GM12878 (cell line): ENCODE results near the gene NLGN1. TPM values are rescaled to one million over a fixed set of nuclear protein-coding genes. Genes with fewer than 3 reads are reported as not detected.

Experiments
- ATAC-seq: fragments of 200-7000 bp; cut with Tn5 transposase; 3 replicates; pipeline ENCODE4 v1.9.1; 2020; ENCODE audit warnings: mild to moderate bottlenecking, moderate library complexity
- BruUV-seq: library from RNA; stranded (reverse); fragments of 400-500 nt; replicated peaks from 2 replicates; lab custom pipeline; 2021; lab: Mats Ljungman, UMichigan
- CTCF ChIA-PET: fragments of 300-600 bp; sonication (Branson Sonifier 250); formaldehyde crosslinking; extraction: SDS; loops from one replicate; lab custom pipeline; 2021; ENCODE audit warnings: inconsistent platforms; lab: Yijun Ruan, JAX
- POLR2A ChIA-PET: fragments of 350-600 bp; formaldehyde crosslinking; extraction: SDS; loops from one replicate; lab custom pipeline; 2021; ENCODE audit warnings: inconsistent platforms; lab: Charles Lee
- RAD21 ChIA-PET: fragments of 300-600 bp; sonication (Branson Sonifier 250); formaldehyde crosslinking; loops from one replicate; lab custom pipeline; 2023; ENCODE audit warnings: antibody characterized with exemption; ENCODE audit not compliant: unreplicated experiment; lab: Charles Lee
- SMC1A ChIA-PET: fragments of 300-600 bp; sonication (Branson Sonifier 250); formaldehyde crosslinking; loops from one replicate; lab custom pipeline; 2023; ENCODE audit not compliant: unreplicated experiment, uncharacterized antibody; lab: Charles Lee
- DNase-seq: peaks from one replicate; pipeline ENCODE4 v3.0.0-alpha.2; 2011; ENCODE audit warnings: low read depth, low spot score
- FAIRE-seq: peaks from 3 replicates; lab custom pipeline; 2011; peaks lifted over from hg19 to GRCh38; lab: Jason Lieb, UNC
- H2AFZ ChIP-seq: 2 replicates; pipeline ENCODE4 v1.6.0; 2011; ENCODE audit warnings: low read depth, low read length, control low read depth; ENCODE audit not compliant: control insufficient read depth
- H3K27ac ChIP-seq: 2 replicates; pipeline ENCODE4 v1.5.1; 2011; ENCODE audit warnings: control low read depth; ENCODE audit not compliant: control insufficient read depth, insufficient read depth
- H3K27me3 ChIP-seq, 2 experiments: replicated peaks in 1 of 2; 2 replicates each; pipeline versions ENCODE4 v1.6.0 to v1.6.1; 2011; ENCODE audit warnings: low read length in 1 of 2; ENCODE audit not compliant: control insufficient read depth in 2 of 2, insufficient read depth in 2 of 2
- H3K36me3 ChIP-seq, 2 experiments: 2 replicates each; pipeline ENCODE4 v1.5.1; 2011; ENCODE audit warnings: low read length in 1 of 2; ENCODE audit not compliant: control insufficient read depth in 2 of 2, insufficient read depth in 2 of 2
- H3K4me1 ChIP-seq: 2 replicates; pipeline ENCODE4 v1.6.1; 2011; ENCODE audit warnings: mild to moderate bottlenecking, low read length, moderate library complexity, mixed read lengths; ENCODE audit not compliant: control insufficient read depth, insufficient read depth
- H3K4me2 ChIP-seq: 2 replicates; pipeline ENCODE4 v1.6.0; 2011; ENCODE audit warnings: control low read depth; ENCODE audit not compliant: control insufficient read depth, insufficient read depth
- H3K4me3 ChIP-seq: fragments of 200-600 bp; sonication (generic); 2 replicates; pipeline ENCODE4 v1.5.1; 2016
- H3K79me2 ChIP-seq: 2 replicates; pipeline ENCODE4 v1.6.0; 2011; ENCODE audit warnings: low read length; ENCODE audit not compliant: control insufficient read depth, insufficient read depth
- H3K9ac ChIP-seq: 2 replicates; pipeline ENCODE4 v1.8.0; 2011; ENCODE audit warnings: low read length, control low read depth, mixed read lengths; ENCODE audit not compliant: control insufficient read depth, insufficient read depth
- H3K9me3 ChIP-seq: replicated peaks from 3 replicates; pipeline ENCODE4 v1.5.1; 2011; ENCODE audit warnings: mild to moderate bottlenecking, low read length; ENCODE audit not compliant: control insufficient read depth, insufficient read depth
- H4K20me1 ChIP-seq: 2 replicates; pipeline ENCODE4 v1.6.0; 2011; ENCODE audit not compliant: control insufficient read depth, insufficient read depth
- BCLAF1 ChIP-seq: fragments of 450-650 bp; IDR thresholded peaks from 2 replicates; pipeline ENCODE4 v1.6.1; 2017; ENCODE audit warnings: antibody characterized with exemption, mild to moderate bottlenecking, moderate library complexity
- DPF2 ChIP-seq: fragments of 450-650 bp; IDR thresholded peaks from 2 replicates; pipeline ENCODE4 v1.6.1; 2017; ENCODE audit warnings: mild to moderate bottlenecking
- MEF2B ChIP-seq: fragments of 450-650 bp; IDR thresholded peaks from 2 replicates; pipeline ENCODE4 v1.6.1; 2018; ENCODE audit warnings: mild to moderate bottlenecking, moderate library complexity; ENCODE audit not compliant: partially characterized antibody, poor library complexity, severe bottlenecking
- NFIC ChIP-seq: IDR thresholded peaks from 2 replicates; pipeline ENCODE4 v1.6.1; 2012; ENCODE audit warnings: low read depth, mild to moderate bottlenecking, inconsistent platforms, low read length, moderate library complexity
- POLR2AphosphoS5 ChIP-seq: IDR thresholded peaks from 2 replicates; pipeline ENCODE4 v1.6.1; 2011; ENCODE audit warnings: mild to moderate bottlenecking, low read length, inconsistent platforms
- PRDM15 ChIP-seq: fragments of 450-650 bp; formaldehyde crosslinking; IDR thresholded peaks from 2 replicates; pipeline ENCODE4 v1.4.0; 2020; ENCODE audit warnings: mild to moderate bottlenecking, moderate library complexity
- RUNX3 ChIP-seq: IDR thresholded peaks from 2 replicates; pipeline ENCODE4 v1.6.1; 2012; ENCODE audit warnings: low read length, inconsistent platforms
- SIN3A ChIP-seq: IDR thresholded peaks from 2 replicates; pipeline ENCODE4 v1.6.1; 2012; ENCODE audit warnings: low read depth, low read length, improper control_type of control experiment
- SKIL ChIP-seq: fragments of 450-650 bp; IDR thresholded peaks from 2 replicates; pipeline ENCODE4 v1.6.1; 2017; ENCODE audit warnings: mild to moderate bottlenecking, low read depth, inconsistent platforms; ENCODE audit not compliant: poor library complexity, severe bottlenecking
- SMAD5 ChIP-seq: IDR thresholded peaks from 2 replicates; pipeline ENCODE4 v1.6.1; 2016; ENCODE audit warnings: antibody characterized with exemption, low read depth
- WRNIP1 ChIP-seq: IDR thresholded peaks from 2 replicates; pipeline ENCODE4 v1.6.1; 2011; ENCODE audit warnings: low read depth, low read length, improper control_type of control experiment, borderline replicate concordance
- YY1 ChIP-seq: IDR thresholded peaks from 2 replicates; pipeline ENCODE4 v1.6.1; 2011; ENCODE audit warnings: low read depth, mild to moderate bottlenecking, low read length
- ZNF217 ChIP-seq: fragments of 450-650 bp; IDR thresholded peaks from 2 replicates; pipeline ENCODE4 v1.6.1; 2017; ENCODE audit warnings: antibody characterized with exemption, mild to moderate bottlenecking
- WGBS: methylation state at CpG from one replicate; pipeline ENCODE4 v1.1.6; 2016; ENCODE audit warnings: low lambda C conversion rate; ENCODE audit not compliant: insufficient replicate concordance, insufficient coverage; ENCODE audit errors: missing lambda C conversion rate; 5-methylcytosine and 5-hydroxymethylcytosine counted together
- in situ Hi-C: fragments of 300-500 bp; cut with MboI; formaldehyde crosslinking; loops from 9 replicates; pipeline ENCODE4 v1.14.3; 2018; ENCODE audit warnings: mixed read lengths
- intact Hi-C: fragments of 100-400 bp; cut with micrococcal nuclease; formaldehyde crosslinking; loops from one replicate; pipeline ENCODE4 v1.14.2; 2022; ENCODE audit not compliant: unreplicated experiment
- polyA plus RNA-seq, 11 experiments: library from polyadenylated mRNA; depleted of rRNA in 4 of 11; unstranded in 6 of 11; stranded (reverse) in 5 of 11; fragments of >200 nt; fragmentation: Nextera tagmentation in 4 of 11; fragmentation: Illumina TruSeq in 1 of 11; extraction: Ambion mirVana in 4 of 11; extraction: Trizol in 1 of 11; gene quantifications; 1 replicate in 1 of 11; 2 replicates in 10 of 11; pipeline versions ENCODE4 v1.2.1 to v1.2.3, GENCODE V29; 2011 to 2016; ENCODE audit warnings: inconsistent platforms in 2 of 11, missing spikeins in 2 of 11, low read depth in 1 of 11
- total RNA-seq, 4 experiments: library from RNA; depleted of rRNA in 3 of 4; stranded (reverse); fragments of >200 nt in 3 of 4; fragmentation: Illumina TruSeq in 1 of 4; extraction: Trizol in 1 of 4; gene quantifications; 2 replicates each; pipeline versions ENCODE4 v1.2.1 to v1.2.3, GENCODE V29; 2013 to 2021
- TF ChIP-seq, protein P1 (sequence below): fragments of 450-650 bp; IDR thresholded peaks from 2 replicates; pipeline ENCODE4 v1.6.1; 2014; ENCODE audit warnings: mild to moderate bottlenecking

NLGN1 gene
- total and polyA plus RNA-seq, 10 of the 15 experiments (the other 5 are each of a cell fraction or from before 2014, with no cell fraction given), result not detected

GRCh38 chr3:173465898-173466678 is 68.5 kb downstream of the NLGN1 start:
- ChIA-PET CTCF (no interaction called here), POLR2A (no interaction called here), RAD21 (no interaction called here), SMC1A (interaction anchor here (0.6 kb wide), 1 partner anchor 404 kb away, joined by 5 read pairs; no protein-coding TSS in a partner anchor)
- ATAC-seq (no peak), FAIRE-seq (no peak), DNase-seq (no peak)
- H2AFZ ChIP-seq, result no peak overlapping the region
- H3K9me3 ChIP-seq, result no peaks in the 10 kb centered on the region
- H3K9ac ChIP-seq, result no peak overlapping the region
- no peak overlapping the region for H3K27ac ChIP-seq
- H3K4me1 ChIP-seq, result no peaks in the 10 kb centered on the region
- no peak overlapping the region for H3K4me3 ChIP-seq
- H3K4me2 ChIP-seq, result no peak overlapping the region
- H3K36me3 ChIP-seq, result no peaks in the 10 kb centered on the region
- in situ Hi-C loops, result no loop called here
- 23% methylated on average over 4 of the region's 4 CpGs for WGBS
- no TSS peak for BruUV-seq
- no peaks in the 10 kb centered on the region for H3K27me3 ChIP-seq
- no peaks in the 10 kb centered on the region for H4K20me1 ChIP-seq
- intact Hi-C loops, result no loop called here
- H3K79me2 ChIP-seq, result no peaks in the 10 kb centered on the region
- TF ChIP-seq WRNIP1 (no peak), NFIC (no peak), PRDM15 (CRISPR knock-in tag) (no peak), RUNX3 (no peak), DPF2 (no peak), BCLAF1 (no peak), SMAD5 (no peak), POLR2AphosphoS5 (no peak), ZNF217 (no peak), MEF2B (no peak), SIN3A (no peak), YY1 (no peak), SKIL (no peak)
- TF ChIP-seq, protein P1, sequence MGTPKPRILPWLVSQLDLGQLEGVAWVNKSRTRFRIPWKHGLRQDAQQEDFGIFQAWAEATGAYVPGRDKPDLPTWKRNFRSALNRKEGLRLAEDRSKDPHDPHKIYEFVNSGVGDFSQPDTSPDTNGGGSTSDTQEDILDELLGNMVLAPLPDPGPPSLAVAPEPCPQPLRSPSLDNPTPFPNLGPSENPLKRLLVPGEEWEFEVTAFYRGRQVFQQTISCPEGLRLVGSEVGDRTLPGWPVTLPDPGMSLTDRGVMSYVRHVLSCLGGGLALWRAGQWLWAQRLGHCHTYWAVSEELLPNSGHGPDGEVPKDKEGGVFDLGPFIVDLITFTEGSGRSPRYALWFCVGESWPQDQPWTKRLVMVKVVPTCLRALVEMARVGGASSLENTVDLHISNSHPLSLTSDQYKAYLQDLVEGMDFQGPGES, result no peak
